Measurements from ENCODE around the gene OR56B4. TPM values are rescaled to one million over a fixed set of nuclear protein-coding genes. Genes with fewer than 3 reads are reported as not detected.
"Not testable (repeated sequence)": the region's sequence is repeated elsewhere in the genome, so short reads cannot be mapped to it uniquely, and the experiment has no call there.

OR56B4 gene
- polyA plus RNA-seq, 4 donors: 0.14 to 0.32 (median 0.22) TPM

- DNase-seq (ENCODE audit: low read depth in 4 of 4, low spot score in 3 of 4): not testable (repeated sequence)
These were observed 36.3 kb downstream of the OR56B4 start for GRCh38 chr11:6143737-6144136.

- no peak for DNase-seq (ENCODE audit: low read depth in 4 of 4, low spot score in 3 of 4)
These were observed 43.6 kb downstream of the OR56B4 start for GRCh38 chr11:6151117-6151516.

GRCh38 chr11:6152126-6152525 is 44.6 kb downstream of the OR56B4 start:
- DNase-seq (ENCODE audit: low read depth in 4 of 4, low spot score in 3 of 4): no peak

- no peak for DNase-seq (ENCODE audit: low read depth in 4 of 4, low spot score in 3 of 4)
These were observed 49.3 kb downstream of the OR56B4 start for GRCh38 chr11:6156628-6157359.

Other genes starting within 250 kb of the OR56B4 start
- gene OR52E8, start 250.0 kb upstream of the OR56B4 start, polyA plus RNA-seq (ENCODE audit: insufficient read length in 4 of 4): not detected
- under 1 TPM in 1 of 4 donors, not detected in 3; 0.03 TPM for gene OR52E4, start 227.1 kb upstream of the OR56B4 start, polyA plus RNA-seq (ENCODE audit: insufficient read length in 4 of 4)
- gene OR52E5, start 214.5 kb upstream of the OR56B4 start, polyA plus RNA-seq (ENCODE audit: insufficient read length in 4 of 4): not detected
- gene OR56A3, start 165.4 kb upstream of the OR56B4 start, polyA plus RNA-seq (ENCODE audit: insufficient read length in 4 of 4): under 1 TPM in 1 of 4 donors, not detected in 3; 0.05 TPM
- not detected for gene OR56A5, start 139.2 kb upstream of the OR56B4 start, polyA plus RNA-seq (ENCODE audit: insufficient read length in 4 of 4)
- not detected for gene OR52L1, start 120.7 kb upstream of the OR56B4 start, polyA plus RNA-seq (ENCODE audit: insufficient read length in 4 of 4)
- under 1 TPM in 2 of 4 donors, not detected in 2; 0.01 to 0.06 TPM for gene OR56A4, start 100.7 kb upstream of the OR56B4 start, polyA plus RNA-seq (ENCODE audit: insufficient read length in 4 of 4)
- gene OR56A1, start 76.9 kb upstream of the OR56B4 start, polyA plus RNA-seq (ENCODE audit: insufficient read length in 4 of 4): under 1 TPM in 1 of 4 donors, not detected in 3; under 0.01 TPM
- not detected for gene OR52B2, start 62.6 kb downstream of the OR56B4 start, polyA plus RNA-seq (ENCODE audit: insufficient read length in 4 of 4)
- under 1 TPM in 1 of 4 donors, not detected in 3; 0.10 TPM for gene OR52W1, start 91.5 kb downstream of the OR56B4 start, polyA plus RNA-seq (ENCODE audit: insufficient read length in 4 of 4)
- gene C11orf42, start 97.9 kb downstream of the OR56B4 start, polyA plus RNA-seq (ENCODE audit: insufficient read length in 4 of 4): 1 to 10 TPM in 1 of 4 donors, under 1 TPM in 3; 0.70 to 1.2 (median 0.84) TPM
- 10 to 100 TPM; 47.6 to 53.7 (median 51.2) TPM for gene FHIP1B, start 127.0 kb downstream of the OR56B4 start, polyA plus RNA-seq (ENCODE audit: insufficient read length in 4 of 4)
- gene CNGA4, start 131.4 kb downstream of the OR56B4 start, polyA plus RNA-seq (ENCODE audit: insufficient read length in 4 of 4): under 1 TPM; 0.23 to 0.32 (median 0.28) TPM
- gene CCKBR, start 152.2 kb downstream of the OR56B4 start, polyA plus RNA-seq (ENCODE audit: insufficient read length in 4 of 4): under 1 TPM; 0.51 to 0.96 (median 0.69) TPM
- 10 to 100 TPM; 14.3 to 26.3 (median 16.0) TPM for gene CAVIN3, start 212.8 kb downstream of the OR56B4 start, polyA plus RNA-seq (ENCODE audit: insufficient read length in 4 of 4)

Data from right renal pelvis (tissue), 4 donors.